ENCODE data around the gene EPHA7.

GRCh38 chr6:93351222-93351621 lies 68.1 kb downstream of the EPHA7 start:
- TF ChIP-seq, protein P1, sequence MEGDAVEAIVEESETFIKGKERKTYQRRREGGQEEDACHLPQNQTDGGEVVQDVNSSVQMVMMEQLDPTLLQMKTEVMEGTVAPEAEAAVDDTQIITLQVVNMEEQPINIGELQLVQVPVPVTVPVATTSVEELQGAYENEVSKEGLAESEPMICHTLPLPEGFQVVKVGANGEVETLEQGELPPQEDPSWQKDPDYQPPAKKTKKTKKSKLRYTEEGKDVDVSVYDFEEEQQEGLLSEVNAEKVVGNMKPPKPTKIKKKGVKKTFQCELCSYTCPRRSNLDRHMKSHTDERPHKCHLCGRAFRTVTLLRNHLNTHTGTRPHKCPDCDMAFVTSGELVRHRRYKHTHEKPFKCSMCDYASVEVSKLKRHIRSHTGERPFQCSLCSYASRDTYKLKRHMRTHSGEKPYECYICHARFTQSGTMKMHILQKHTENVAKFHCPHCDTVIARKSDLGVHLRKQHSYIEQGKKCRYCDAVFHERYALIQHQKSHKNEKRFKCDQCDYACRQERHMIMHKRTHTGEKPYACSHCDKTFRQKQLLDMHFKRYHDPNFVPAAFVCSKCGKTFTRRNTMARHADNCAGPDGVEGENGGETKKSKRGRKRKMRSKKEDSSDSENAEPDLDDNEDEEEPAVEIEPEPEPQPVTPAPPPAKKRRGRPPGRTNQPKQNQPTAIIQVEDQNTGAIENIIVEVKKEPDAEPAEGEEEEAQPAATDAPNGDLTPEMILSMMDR (IDR thresholded peaks at IDR 0.05) = no peak
- TF ChIP-seq POLR2A (IDR thresholded peaks at IDR 0.05) = no peak
